ENCODE data around the gene MAGI2.

MAGI2 gene

DNA sequence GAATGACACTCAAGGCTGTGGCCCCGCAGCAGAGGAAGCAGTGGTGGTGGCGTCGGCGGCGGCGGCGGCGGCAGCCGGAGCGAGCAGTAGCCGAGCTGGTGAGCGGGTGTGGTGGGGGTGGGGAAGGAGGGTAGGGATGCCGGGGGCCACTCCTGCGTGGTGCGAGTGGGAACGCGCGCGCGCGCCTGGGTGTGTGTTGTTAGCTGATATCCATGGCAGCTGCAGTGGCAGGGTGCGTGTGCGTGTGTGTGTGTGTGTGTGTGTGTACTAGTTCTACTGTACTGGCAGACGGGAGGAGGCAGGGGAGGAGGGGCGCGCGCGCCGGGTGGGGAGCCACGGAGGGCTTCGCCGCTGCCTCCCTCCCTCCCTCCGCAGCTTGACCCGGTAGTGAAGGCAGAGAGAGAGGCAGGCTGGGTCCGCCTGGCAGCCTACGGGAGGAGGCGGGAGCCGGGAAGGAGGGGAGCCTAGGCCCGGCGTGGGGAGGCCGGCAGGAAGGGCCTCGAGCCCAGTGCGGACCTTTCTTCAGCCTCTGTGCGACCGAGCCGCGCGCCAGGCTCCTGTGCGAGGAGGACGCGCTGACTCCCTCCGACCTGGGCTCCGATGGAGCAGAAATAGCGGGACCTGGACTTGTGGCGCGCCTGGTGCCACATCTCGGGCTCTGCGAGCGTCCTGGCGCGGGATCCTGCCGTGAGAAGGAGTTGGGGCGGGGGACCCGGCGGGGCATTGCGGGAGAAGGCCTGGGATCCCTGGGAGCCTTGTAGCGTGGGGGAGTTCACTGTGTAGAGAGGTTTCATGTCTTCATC is at the start of gene MAGI2:
Gene MAGI2 (minus strand): TSS at position 110 of the 803 bp plus-strand sequence. CDS start 347 bp downstream, outside the sequence.
- DNase-seq (ENCODE audit: low read depth in 3 of 3, low spot score in 1 of 3), result no peak

- no peak for DNase-seq (ENCODE audit: low read depth in 3 of 3, low spot score in 1 of 3)
Observed at GRCh38 chr7:79502151-79502550, 48.7 kb upstream of the MAGI2 start.

- no peak for DNase-seq (ENCODE audit: low read depth in 3 of 3, low spot score in 1 of 3)
Observed at GRCh38 chr7:79500759-79501158, 47.3 kb upstream of the MAGI2 start.

- DNase-seq (ENCODE audit: low read depth in 3 of 3, low spot score in 1 of 3), result no peak
Observed at GRCh38 chr7:79497728-79498127, 44.3 kb upstream of the MAGI2 start.

- DNase-seq (ENCODE audit: low read depth in 3 of 3, low spot score in 1 of 3), result no peak
Observed at GRCh38 chr7:79495544-79496272, 42.2 kb upstream of the MAGI2 start.

DNA sequence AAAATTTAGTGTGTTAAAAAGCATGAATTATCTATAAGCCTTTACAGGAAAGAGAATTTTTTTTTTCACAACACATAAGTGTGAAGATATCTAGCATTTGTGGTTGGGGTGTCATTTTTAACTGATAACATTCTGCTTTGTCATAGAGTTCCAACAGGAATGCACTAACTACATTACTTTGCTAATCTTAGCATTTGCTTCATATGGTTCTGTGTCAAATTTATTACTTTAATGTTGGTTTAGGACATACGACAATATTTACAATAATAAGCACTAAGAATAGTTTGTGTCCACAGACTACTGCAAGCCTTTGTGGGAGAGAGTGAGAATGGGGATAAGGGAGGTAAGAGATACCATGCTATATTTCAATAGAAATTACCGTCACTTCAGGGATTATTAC is 40.6 kb upstream of the MAGI2 start:
- DNase-seq (ENCODE audit: low read depth in 3 of 3, low spot score in 1 of 3), result no peak

- no peak for DNase-seq (ENCODE audit: low read depth in 3 of 3, low spot score in 1 of 3)
Observed at GRCh38 chr7:79489371-79489770, 35.9 kb upstream of the MAGI2 start.

DNA sequence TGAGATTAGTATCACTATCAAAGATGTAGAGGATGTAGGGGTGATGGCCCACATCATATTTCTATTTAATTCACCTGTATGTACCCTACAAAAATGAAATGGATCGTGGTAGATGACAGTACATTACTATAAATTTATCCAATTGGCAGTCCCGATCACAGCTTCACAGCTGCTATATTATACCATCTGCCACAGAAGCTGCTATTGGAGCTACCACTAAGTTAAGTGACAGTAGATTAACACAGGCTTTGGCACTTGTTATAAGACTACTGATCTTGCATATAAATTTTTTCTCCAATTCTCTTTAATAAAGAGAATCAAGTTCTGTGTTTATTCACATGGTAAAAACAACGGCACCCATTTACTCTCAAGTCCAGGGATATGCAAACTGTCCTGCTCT is 24.9 kb upstream of the MAGI2 start:
- no peak for DNase-seq (ENCODE audit: low read depth in 3 of 3, low spot score in 1 of 3)

DNA sequence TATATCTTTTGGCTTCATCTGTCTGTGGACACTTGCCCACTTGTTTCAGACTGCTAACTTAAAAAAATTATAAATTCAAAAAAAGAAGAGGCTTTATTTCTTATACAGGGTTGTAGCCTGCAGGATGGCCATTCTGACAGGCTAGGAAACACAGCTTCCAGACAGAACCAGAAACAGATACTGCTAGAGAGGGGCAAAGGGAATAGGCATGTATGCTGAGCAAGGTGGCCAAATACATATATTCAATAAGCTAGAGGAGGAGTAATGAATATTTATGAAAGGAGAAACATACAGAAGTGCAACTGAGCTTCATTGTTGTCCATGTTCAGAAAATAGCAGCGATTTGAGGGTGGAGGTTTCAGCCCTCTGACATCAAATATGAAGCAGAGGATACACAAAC is 22.0 kb upstream of the MAGI2 start:
- DNase-seq (ENCODE audit: low read depth in 3 of 3, low spot score in 1 of 3), result no peak

DNA sequence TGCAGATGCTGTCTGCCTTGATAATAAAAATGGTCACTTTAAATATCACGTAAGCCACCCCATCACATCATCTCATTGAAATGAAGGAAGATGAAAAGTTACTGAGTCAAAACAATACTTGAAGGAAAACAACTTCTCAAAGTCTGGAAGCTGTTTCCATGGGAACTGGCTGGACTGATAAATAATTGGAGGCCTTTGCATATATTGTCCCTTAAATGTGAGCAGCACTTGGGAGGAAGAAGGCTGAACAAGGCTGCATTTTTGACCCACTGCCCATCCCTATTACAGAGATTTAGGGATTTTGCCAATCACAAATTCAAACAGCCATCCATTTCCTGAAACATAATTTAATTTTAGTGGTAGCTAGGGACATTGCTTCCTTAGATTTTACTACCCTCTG is 18.2 kb upstream of the MAGI2 start:
- DNase-seq (ENCODE audit: low read depth in 3 of 3, low spot score in 1 of 3), result no peak

DNA sequence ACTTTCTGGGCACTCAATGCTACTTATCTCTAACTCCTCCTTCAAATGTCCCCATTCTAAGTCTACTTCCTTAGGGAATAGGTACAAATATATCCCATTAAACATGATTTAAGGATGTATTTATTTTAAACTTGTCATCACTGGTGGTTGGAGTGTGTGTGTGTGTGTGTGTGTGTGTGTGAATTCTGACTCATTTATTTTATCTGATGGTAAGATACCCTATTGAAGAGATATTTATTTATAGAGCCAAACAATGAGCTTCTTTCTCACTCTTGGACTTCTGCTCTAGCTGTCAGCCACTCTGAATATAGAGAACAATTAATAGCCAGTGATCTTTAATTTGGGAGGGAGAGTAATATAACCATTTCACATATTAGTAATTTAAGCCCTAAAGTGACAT is 17.8 kb upstream of the MAGI2 start:
- DNase-seq (ENCODE audit: low read depth in 3 of 3, low spot score in 1 of 3), result no peak

- DNase-seq (ENCODE audit: low read depth in 3 of 3, low spot score in 1 of 3), result no peak
Observed at GRCh38 chr7:79465551-79465950, 12.1 kb upstream of the MAGI2 start.

DNA sequence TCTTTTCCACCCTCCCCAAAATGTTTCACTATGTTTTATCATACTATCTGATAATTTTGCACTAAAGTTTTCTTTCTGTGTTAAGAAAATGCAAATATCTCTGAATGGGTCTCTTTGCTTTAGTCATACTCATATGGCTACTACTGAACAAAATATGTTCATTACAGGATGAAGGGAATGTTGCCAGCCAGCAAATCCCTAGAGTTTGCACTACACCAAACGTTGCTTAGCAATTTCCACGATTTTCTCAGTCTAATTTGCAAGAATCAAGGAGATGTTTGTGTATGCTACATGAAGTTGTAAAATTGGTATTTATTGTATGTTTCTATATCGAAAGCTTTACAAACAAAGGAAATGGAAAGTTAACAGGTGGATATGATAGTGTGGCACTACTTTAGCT is 10.6 kb upstream of the MAGI2 start:
- DNase-seq (ENCODE audit: low read depth in 3 of 3, low spot score in 1 of 3), result no peak

GRCh38 chr7:79462390-79462789 is 8.9 kb upstream of the MAGI2 start:
- DNase-seq (ENCODE audit: low read depth in 3 of 3, low spot score in 1 of 3), result no peak

- DNase-seq (ENCODE audit: low read depth in 3 of 3, low spot score in 1 of 3), result no peak
Observed at GRCh38 chr7:79461660-79462059, 8.2 kb upstream of the MAGI2 start.

DNA sequence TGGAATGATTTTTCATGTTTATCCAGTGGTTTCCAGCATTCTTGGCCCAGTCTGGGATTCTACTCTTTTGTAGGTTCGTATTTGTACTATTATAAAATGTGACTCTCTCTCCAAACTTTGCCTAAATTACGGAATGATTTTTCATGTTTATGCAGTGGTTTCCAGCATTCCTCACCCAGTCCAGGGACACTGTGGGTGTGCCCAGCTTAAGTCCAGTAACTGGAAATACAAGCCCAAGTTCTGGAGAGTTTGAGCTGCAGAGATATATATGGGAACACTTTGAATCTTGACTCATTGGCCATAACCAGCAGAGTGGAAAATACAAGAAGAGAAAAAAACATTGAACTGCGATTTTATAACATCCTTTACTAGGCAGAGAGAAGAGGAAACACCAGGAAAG is 5.9 kb upstream of the MAGI2 start:
- DNase-seq (ENCODE audit: low read depth in 3 of 3, low spot score in 1 of 3), result no peak

DNA sequence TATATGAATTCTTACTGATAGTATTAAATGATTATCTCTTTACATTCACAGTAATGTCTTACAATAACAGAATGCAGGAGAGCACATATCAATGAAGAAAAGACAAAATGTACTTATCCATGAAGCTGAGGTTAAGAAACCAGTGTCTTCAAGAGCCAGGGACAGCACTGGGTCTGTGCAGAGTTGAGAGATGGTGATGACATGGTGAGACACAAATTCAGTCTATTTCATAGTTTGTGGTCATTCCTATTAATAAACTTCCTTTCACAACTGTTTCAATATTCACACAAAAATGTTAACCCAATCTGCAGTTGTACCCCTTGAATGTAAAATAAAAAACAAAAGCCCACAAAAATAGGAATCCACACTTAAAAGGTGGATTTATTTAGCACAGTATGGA is 5.3 kb upstream of the MAGI2 start:
- no peak for DNase-seq (ENCODE audit: low read depth in 3 of 3, low spot score in 1 of 3)

- no peak for DNase-seq (ENCODE audit: low read depth in 3 of 3, low spot score in 1 of 3)
Observed at GRCh38 chr7:79455173-79455790, 1.8 kb upstream of the MAGI2 start.

DNA sequence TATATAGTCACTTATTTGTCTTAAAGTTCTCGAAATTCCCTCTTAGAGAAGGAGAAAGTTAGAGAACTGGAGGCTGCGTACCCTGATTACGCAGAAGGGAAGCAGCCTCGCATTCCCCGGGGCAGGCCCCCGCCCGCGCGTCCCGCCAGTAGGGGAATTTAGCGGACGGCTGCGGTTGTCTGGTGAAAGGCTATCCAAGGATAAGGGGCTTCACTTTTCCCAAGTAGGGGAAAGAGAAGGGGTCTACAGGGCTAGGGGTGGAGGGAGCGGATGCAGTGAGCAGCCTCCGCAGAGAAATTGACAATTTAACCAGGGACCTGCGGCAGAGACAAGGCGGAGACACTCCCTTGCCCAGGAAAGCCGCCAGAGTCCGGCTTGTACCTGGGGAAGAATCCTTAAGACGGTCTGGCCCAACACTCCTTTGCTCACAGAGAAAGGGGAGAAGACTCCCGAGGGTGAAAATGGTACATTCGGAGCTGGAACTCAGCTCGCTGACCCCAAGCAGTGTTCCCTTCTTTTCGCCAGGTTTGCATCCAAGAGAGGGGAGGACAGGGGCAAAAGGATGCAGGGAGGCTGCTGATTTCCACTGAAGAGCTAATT is 994 bp upstream of the MAGI2 start:
- DNase-seq (ENCODE audit: low read depth in 3 of 3, low spot score in 1 of 3), result no peak

GRCh38 chr7:79453266-79453557 is 255 bp downstream of the MAGI2 start:
- DNase-seq (ENCODE audit: low read depth in 3 of 3, low spot score in 1 of 3), result no peak

DNA sequence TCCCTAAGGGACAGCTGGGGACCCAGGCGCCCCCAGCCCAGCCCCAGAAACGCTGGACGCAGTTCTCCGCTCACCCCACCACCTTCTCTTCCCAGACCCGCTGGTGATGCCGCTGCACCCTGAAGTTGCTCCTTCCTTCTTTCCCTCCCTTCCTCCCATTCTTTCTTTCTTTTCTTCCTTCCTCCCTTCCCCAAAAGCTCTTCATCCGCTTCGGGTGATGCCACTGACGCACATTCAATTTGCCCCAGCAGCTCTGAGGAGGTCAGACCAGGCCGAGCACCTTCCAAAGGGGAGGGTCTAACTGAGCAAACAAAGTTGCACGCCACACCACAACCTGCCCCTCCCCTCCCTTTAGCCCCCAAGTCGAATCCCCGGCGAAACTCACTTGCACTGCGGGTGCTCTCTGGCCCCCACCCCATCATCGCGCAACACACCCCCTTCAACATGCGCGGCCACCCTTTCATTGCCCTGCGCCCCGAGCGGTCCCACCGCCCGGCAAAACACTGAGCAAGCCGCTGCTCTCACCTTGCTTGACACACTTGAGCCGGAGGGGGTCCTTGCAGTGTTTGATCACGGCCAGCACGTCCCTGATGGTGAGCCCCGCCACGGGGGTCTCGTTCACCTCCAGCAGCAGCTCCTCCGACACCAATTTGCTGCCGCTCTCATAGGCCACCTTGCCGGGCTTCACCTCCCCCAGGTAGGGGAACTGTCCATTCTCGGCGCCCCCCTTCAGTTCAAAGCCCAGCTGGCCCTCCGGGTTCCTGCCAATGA is 787 bp downstream of the MAGI2 start:
- no peak for DNase-seq (ENCODE audit: low read depth in 3 of 3, low spot score in 1 of 3)

Measured in stimulated activated CD4-positive, alpha-beta T cell treated with anti-CD3 and anti-CD28 coated beads, TNF-alpha, amount 100 ng/mL, for 1 hour (primary cell).